ENCODE measurements around the gene EBI3.
"Not testable (repeated sequence)": the region's sequence is repeated elsewhere in the genome, so short reads cannot be mapped to it uniquely, and the experiment has no call there.

Gene EBI3

DNA sequence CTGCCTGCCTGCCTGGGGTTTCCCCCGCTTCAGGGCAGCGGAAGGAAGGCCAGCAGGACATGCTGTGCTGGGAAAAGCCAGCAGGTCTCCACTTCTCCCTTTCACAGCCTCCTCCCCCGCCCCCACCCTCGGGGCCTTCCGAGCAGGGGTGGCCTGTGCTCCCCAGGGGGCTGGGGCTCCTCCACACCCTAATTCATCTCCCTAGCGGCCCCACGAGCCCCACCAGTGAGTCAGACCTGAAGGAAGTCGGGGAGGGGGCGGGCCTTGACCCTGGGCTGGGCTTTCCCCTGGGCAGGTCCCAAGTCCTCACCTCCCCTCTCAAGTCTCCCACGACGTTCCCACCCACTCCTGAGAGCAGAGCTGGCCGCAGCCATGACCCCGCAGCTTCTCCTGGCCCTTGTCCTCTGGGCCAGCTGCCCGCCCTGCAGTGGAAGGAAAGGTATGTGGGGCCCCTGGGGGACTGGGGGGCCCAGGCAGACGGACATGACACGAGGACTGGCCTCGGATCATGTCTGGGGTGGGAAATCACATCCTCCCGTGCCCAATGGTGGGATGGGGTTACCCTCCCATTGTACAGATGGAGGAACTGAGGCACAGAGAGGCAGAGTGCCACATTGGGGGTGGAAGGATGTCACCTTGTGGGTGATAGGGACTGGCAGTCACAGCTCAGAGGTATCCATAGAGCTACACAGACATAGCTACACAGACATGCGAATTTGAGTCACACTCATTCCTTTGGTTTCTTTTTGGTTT is at the start of gene EBI3:
Gene EBI3 (plus strand): TSS at position 345 of the 753 bp plus-strand sequence. CDS start 28 bp downstream, at position 373.
- DNase-seq (ENCODE audit: low read depth), result peak; percentile 51

GRCh38 chr19:4181053-4181508 is 48.2 kb upstream of the EBI3 start:
- no peak for DNase-seq (ENCODE audit: low read depth)

DNA sequence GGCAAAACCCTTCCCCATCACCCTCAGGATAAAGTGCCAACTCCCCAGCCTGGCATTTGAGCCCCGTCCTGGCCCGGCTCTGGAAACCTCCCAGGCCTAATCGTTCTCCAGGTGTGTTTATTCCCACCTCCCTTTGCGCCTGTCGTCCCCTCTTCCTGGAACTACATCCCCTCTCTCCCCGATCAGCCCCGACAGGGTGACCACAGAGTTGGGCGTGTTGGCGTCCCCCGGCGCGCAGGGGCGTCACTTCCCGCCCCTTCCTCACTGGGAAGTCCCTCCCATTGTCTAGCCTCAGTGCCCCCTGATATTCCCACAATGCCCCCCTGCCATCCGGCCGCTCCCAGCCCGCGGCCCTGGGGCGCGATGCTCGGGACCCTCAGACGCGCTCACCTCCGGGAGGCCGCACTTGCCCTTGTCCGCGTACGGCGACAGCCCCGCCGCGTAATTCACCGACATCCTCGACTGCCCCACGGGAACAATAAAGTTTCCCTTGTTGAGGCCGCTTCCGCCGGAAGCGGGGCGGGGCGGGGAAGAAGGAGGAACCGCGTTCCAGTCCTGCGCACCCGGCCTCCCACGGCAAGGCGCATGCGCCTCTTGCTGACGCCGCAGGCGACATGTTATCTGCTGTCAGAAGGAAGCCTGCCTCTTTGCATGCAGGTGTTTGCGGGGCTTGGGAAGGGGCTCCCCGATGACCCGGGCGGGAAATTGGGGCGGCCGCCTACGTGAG is 47.1 kb upstream of the EBI3 start, which contains the start of the genes ANKRD24 and SIRT6:
Gene ANKRD24 (plus strand): TSS at position 606 of the 727 bp plus-strand sequence. CDS start 3,737 bp downstream, outside the sequence.
Gene SIRT6 (minus strand): TSS at position 480 of the 727 bp plus-strand sequence. CDS start 24 bp downstream, at position 456.
- peak; percentile 95 for DNase-seq (ENCODE audit: low read depth)

DNA sequence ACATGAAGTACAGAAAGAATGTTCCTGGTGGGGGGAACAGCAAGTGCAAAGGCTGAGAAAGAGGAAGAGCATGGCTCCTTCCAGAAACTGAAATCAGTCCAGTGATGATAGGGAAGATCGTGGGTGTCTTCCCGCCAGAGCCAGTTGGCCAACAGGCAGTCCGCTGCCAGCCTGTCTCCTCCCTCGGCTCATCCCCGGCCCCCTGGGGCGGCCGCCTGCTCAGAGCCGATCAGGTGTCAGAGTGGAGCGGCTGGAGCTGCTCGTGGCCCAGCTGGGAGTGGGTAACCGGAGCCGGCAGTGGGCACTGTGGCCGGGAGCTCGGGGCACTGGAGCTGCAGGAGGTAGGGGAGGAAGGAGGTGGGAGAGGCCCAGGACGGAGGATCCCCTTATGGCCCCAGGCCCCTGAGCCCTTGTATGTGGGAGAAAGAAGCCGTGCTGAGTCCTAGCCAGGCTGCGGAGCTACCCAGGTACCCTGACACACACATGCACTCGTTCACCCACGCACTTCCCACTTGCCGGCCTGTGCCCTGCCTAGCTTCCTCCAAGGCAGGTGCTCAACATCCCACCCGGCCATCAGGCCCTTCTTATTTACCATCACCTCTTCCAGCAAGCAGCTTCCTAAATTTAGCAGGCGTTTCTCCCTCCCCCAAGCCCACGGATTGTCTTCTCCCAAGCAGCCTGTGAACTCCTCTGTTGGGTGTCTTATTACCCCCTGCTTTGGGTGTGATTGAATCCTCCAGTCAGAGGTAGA is 45.2 kb upstream of the EBI3 start:
- no peak for DNase-seq (ENCODE audit: low read depth)

DNA sequence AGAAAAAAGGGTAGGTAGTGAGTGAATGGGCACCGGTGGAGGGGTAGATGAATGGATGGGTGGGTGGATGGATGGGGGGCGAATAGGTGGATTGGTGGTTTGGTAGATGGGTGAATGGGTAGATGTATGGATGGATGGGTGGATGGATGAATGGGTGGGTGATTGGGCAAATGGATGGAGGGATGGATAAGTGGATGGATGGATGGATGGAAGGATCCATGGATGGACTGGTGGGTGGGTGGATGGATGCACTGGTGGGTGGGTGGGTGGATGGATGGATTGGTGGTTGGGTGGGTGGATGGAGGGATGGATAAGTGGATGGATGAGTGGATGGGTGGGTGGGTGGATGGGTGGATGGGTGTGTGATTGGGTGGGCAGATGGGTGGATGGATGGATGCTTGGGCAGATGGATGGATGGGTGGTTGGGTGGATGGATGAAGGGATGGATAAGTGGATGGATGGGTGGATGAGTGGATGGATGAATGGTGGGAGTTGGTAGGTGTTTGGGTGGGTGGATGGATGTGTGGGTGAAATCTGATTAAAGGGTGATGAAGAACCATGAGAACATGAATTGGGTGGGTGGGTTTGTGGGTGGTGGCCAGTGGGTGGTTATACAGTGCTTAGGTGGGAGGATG is 44.5 kb upstream of the EBI3 start:
- DNase-seq (ENCODE audit: low read depth), result no peak

- no peak for DNase-seq (ENCODE audit: low read depth)
Observed at GRCh38 chr19:4185413-4186086, 43.8 kb upstream of the EBI3 start.

DNA sequence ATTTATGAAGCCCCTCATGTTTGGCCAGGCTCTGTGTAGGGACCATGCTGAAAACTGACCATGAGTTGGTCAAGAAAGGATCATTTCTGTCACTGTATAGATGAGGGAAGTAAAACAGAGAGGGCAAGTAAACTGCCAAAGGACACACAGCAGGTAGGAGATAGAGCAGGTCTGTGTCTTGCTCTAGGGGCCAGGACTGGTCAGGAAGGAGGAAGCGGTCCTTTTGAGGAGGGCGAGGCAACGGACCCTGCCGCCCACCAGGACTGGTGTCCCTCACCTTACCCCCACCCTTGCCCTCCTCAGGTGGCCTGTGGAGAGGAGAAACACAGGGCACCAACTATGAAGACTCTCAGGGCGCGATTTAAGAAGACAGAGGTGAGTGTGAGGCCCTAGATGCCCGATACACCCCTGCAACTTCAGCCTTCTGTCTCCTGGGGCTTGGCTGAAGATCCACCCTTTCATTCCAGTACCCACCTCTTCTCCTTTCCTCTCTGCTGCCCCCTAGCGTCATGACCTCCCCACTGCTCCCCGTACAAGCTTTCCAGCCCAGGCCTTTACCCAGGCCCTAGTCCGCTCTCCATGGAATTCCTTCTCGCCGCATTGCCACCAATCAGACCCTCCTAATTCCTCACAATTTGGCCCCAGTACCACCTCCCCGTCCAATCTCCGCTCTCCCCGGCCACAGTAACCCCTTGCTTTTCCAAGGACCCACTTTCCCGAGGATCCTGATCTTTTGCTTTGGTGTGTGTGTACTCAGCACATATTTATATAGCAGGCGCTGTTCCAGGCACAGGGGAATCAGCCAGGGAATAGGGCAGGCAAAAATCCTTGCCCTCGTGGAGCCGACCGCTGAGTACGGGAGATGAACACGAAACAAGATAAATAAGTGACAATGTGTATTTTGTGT is 43.0 kb upstream of the EBI3 start:
- peak; percentile 73 for DNase-seq (ENCODE audit: low read depth)

GRCh38 chr19:4187313-4188122 is 41.8 kb upstream of the EBI3 start:
- DNase-seq (ENCODE audit: low read depth), result no peak

GRCh38 chr19:4189641-4190040 is 39.7 kb upstream of the EBI3 start:
- no peak for DNase-seq (ENCODE audit: low read depth)

- not testable (repeated sequence) for DNase-seq (ENCODE audit: low read depth)
Observed at GRCh38 chr19:4192537-4192936, 36.8 kb upstream of the EBI3 start.

DNA sequence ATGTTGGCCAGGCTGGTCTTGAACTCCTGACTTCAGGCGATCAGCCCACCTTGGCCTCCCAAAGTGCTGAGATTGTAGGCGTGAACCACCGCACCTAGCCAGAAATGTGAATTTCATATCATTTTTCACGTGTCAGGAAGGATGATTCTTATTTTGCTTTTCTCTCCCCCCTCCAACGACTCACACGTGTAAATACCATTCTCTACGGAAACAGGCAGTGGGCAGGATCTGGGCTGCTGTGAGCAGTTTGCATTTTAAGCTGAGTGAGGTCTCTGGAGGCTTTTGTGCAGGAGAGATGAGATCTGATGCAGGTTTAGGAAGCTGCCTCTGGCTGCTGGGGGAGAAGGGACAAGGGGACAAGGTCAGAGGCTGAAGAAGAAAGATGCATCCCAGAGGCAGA is 35.0 kb upstream of the EBI3 start:
- no peak for DNase-seq (ENCODE audit: low read depth)

DNA sequence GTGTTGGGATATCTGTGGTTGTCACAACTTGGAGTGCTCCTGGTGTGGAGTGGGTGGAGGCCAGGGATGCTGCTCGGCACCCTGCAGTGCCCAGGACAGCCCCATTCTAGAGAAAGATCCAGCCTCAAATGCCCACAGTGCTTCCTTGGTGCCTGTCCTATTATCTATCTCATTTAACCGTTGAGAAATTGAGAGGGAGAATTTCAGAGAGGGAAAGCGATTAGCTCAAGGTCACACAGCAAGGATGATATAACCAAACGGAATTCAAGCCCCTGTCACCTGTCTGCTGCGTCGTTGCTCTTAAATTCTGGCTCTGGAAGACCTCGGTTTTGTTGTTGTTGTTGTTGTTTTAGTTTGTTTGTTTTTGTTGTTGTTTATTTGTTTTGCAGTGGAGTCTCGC is 33.3 kb upstream of the EBI3 start:
- no peak for DNase-seq (ENCODE audit: low read depth)

- DNase-seq (ENCODE audit: low read depth), result no peak
Observed at GRCh38 chr19:4196587-4197148, 32.7 kb upstream of the EBI3 start.

- DNase-seq (ENCODE audit: low read depth), result no peak
Observed at GRCh38 chr19:4197228-4197624, 32.1 kb upstream of the EBI3 start.

- DNase-seq (ENCODE audit: low read depth), result no peak
Observed at GRCh38 chr19:4197625-4198466, 31.5 kb upstream of the EBI3 start.

- no peak for DNase-seq (ENCODE audit: low read depth)
Observed at GRCh38 chr19:4198467-4199126, 30.7 kb upstream of the EBI3 start.

- DNase-seq (ENCODE audit: low read depth), result no peak
Observed at GRCh38 chr19:4199699-4200293, 29.5 kb upstream of the EBI3 start.

All from stimulated activated CD8-positive, alpha-beta memory T cell treated with anti-CD3 and anti-CD28 coated beads, Interleukin-4, amount 100 ng/mL, for 24 hours (primary cell).